ENCODE results near the gene IMPDH1.

GRCh38 chr7:128396357-128396756 is 13.4 kb downstream of the IMPDH1 start:
- TF ChIP-seq CTCF (IDR thresholded peaks at IDR 0.05) (no peak), POLR2A (IDR thresholded peaks at IDR 0.05) (no peak)
